Measurements from ENCODE around the gene ANKRD36C.
"Not testable (repeated sequence)": the region's sequence is repeated elsewhere in the genome, so short reads cannot be mapped to it uniquely, and the experiment has no call there.

ANKRD36C gene

DNA sequence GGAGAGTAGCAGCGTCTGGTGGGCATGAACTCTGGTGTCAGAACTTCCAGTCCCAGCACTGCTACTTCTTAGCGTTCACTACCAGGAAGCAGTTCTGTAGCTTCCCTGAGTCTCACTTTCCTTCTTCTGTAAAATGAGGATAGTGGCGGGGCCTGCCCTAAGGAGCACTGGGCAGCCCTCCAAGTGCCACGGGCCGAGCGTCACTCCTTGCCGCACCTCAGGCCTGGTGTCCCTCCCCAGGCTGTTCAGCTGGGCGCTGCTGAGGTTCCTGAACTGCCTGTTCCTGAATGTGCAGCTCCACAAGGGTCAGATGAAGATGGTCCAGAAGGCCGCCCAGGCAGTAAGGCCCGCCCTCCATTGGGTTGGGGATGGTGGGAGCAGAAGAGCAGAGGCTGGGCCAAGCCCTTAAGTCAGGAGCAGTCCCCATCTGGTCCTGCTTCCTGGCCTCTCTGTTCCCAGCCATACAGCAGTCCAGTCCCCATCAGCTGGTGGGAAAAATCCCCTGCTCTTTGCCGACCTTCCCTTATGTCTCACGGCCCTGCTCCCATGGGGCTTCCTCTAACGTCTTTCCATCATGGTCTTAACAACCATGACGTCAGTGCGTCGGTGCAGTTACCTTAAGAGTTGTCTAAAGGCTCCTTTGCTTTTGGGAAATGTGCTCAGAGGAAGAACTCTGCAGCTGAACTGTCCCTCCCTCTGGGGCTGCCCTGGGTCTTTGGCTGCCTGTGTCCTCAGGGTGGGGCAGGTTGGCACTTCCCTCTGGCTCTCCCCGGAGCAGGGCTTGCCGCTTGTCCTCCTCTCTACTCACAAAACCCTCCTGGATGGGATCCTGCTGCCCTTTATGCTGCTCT is 195.2 kb downstream of the ANKRD36C start:
- DNase-seq = not testable (repeated sequence)

DNA sequence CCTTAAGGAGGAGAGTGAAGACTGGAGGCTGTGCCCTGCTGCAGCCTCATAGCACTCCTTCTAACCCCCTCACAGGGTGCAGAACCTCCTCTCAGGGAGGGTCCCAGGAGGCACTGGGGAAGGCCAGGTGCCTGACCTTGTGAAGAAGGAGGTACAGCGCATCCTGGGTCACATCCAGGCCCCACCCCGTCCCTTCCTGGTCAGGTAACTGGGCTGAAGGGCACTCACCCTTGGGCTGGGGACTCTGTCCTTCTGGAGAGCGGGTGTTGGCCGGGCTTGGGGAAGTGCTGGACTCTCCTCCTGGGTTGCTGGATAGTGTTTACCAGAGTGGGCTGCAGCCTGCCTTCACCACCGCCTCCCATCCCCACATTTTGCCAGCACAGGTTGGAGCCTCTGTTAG is 197.7 kb downstream of the ANKRD36C start:
- not testable (repeated sequence) for DNase-seq

DNA sequence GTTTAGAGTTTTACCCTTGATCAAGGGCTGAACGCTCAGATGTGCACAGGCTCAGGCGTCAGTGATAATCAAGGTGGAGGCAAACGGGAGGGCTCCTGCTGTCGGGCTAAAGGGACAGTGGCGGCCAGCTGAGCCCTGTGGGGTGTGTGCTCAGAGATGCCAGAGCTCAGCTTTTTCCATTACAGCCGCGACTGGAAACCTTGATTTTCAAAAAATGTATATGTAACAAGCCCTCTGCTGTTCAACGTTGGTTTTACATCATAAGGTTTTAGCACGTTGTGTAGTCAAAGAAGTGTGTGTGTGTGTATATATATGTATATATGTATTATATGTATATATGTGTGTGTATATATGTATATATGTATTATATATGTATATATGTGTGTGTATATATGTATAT is 201.4 kb downstream of the ANKRD36C start:
- DNase-seq = not testable (repeated sequence)

DNA sequence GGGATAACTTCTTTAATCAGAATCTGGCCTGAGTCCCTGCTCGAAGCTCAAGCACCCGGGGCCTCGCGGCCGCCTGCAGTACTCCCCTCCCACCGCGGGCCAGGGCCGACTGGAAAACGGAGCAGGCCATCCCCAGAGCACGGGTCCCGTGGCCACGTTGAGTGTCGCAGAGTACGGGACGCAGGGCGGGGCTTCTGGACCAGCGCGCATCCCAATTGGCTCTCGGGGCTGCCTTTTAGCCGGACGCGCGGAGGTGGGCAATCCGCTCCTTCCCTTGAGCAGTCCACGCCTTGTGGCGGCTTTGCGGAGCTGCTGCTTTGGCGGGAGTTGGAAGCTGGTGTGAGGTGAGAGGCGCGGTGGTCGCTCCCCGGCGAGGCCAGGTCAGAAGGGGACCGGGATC is 202.2 kb downstream of the ANKRD36C start:
- not testable (repeated sequence) for DNase-seq

DNA sequence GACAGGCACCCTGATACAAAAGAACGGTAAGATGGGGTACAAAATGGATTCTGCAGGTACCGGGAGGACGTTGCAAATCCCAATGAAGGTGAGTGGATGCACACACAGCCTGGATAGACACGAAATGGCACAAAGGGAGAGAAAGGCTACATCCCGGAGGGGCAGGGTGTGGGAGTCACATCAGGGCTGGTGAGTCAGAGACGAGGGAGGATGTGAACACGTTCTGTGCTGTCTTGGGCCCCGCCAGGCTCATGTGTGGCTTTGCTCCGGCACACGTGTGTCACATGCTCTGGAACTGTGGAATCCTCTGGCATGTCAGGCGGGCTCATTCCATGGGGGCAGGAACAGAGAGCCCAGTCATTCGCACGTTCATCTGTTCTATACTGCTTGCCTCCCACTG is 203.0 kb downstream of the ANKRD36C start:
- not testable (repeated sequence) for DNase-seq
